Esophagus muscularis mucosa (tissue), 4 donors: Measurements from ENCODE around the gene GEN1. TPM values are rescaled to one million over a fixed set of nuclear protein-coding genes. Genes with fewer than 3 reads are reported as not detected.

ENCODE experiments used
- DNase-seq: peaks from one replicate; pipeline ENCODE4 v3.0.0-alpha.2; 2017; ENCODE audit errors: extremely low spot score
- H3K27ac ChIP-seq, 4 donors: fragments of 200-600 bp; sonication (generic); replicated peaks in 1 of 4; 1 replicate in 3 of 4; 2 replicates in 1 of 4; pipeline ENCODE4 v1.5.1; 2016 to 2019; ENCODE audit warnings: mild to moderate bottlenecking in 1 of 4
- H3K27me3 ChIP-seq, 4 donors: fragments of 200-600 bp; sonication (generic); one replicate each; pipeline versions ENCODE4 v1.5.1 to v1.6.0; 2016 to 2019
- H3K36me3 ChIP-seq, 4 donors: fragments of 200-600 bp; sonication (generic); one replicate each; pipeline ENCODE4 v1.5.1; 2016 to 2019
- H3K4me1 ChIP-seq, 4 donors: fragments of 200-600 bp; sonication (generic); one replicate each; pipeline ENCODE4 v1.5.1; 2016 to 2019
- H3K4me3 ChIP-seq, 4 donors: fragments of 200-600 bp; sonication (generic); 1 replicate in 2 of 4; 2 replicates in 2 of 4; pipeline ENCODE4 v1.5.1; 2016 to 2019; ENCODE audit warnings: mild to moderate bottlenecking in 4 of 4, moderate library complexity in 1 of 4
- H3K9me3 ChIP-seq, 4 donors: fragments of 200-600 bp; sonication (generic); 1 replicate in 3 of 4; 2 replicates in 1 of 4; pipeline ENCODE4 v1.5.1; 2016 to 2019
- CTCF ChIP-seq, 3 experiments: fragments of 200-600 bp in 2 of 3; fragments of 450-650 bp in 1 of 3; sonication (generic) in 2 of 3; IDR thresholded peaks; one replicate each; pipeline ENCODE4 v1.5.1; 2017 to 2019; ENCODE audit warnings: antibody characterized with exemption in 3 of 3, mild to moderate bottlenecking in 2 of 3, moderate library complexity in 1 of 3
- EP300 ChIP-seq: sonication (generic); formaldehyde crosslinking; IDR thresholded peaks from one replicate; pipeline ENCODE4 v1.6.1; 2017; ENCODE audit warnings: antibody characterized with exemption
- POLR2A ChIP-seq: fragments of 450-650 bp; IDR thresholded peaks from one replicate; pipeline ENCODE4 v1.6.1; 2017; ENCODE audit warnings: antibody characterized with exemption, moderate library complexity, mild to moderate bottlenecking, low read depth
- POLR2AphosphoS5 ChIP-seq, 2 donors: sonication (generic); formaldehyde crosslinking; IDR thresholded peaks; one replicate each; pipeline ENCODE4 v1.6.1; 2017; ENCODE audit warnings: antibody characterized with exemption in 2 of 2
- WGBS: methylation state at CpG from one replicate; pipeline ENCODE4 v1.1.5; 2018; 5-methylcytosine and 5-hydroxymethylcytosine counted together
- intact Hi-C: fragments of 100-400 bp; cut with DNase I; formaldehyde crosslinking; loops from one replicate; pipeline ENCODE4 v1.15.1; 2023
- total RNA-seq, 4 donors: library from RNA; depleted of rRNA; stranded (reverse); fragments of >200 nt; gene quantifications; one replicate each; pipeline versions ENCODE4 v1.1.0 to v1.2.1, GENCODE V29; 2016

The GEN1 gene
- total RNA-seq, 4 donors from 2014 or later, result 1.2 to 7.3 (median 3.2) TPM

- DNase-seq, result peak; percentile 75
These were observed 37.3 kb downstream of the GEN1 start for GRCh38 chr2:17791121-17791816.

GRCh38 chr2:17791817-17792130 is 37.8 kb downstream of the GEN1 start:
- peaks cover 0 to 4% (median 0%) of the 10 kb centered on the region in 4 donors for H3K27me3 ChIP-seq
- no peak for TF ChIP-seq CTCF (IDR thresholded peaks at IDR 0.05)
- no peak for TF ChIP-seq EP300
- no peak for TF ChIP-seq POLR2A
- TF ChIP-seq POLR2AphosphoS5 (IDR thresholded peaks at IDR 0.05), result no peak
- H3K4me1 ChIP-seq, result peaks cover 0 to 4% (median 0%) of the 10 kb centered on the region in 4 donors
- H3K36me3 ChIP-seq, result no peaks in the 10 kb centered on the region
- no peak overlapping the region for H3K4me3 ChIP-seq
- 67% methylated on average over 2 of the region's 2 CpGs for WGBS
- H3K9me3 ChIP-seq, result no peaks in the 10 kb centered on the region
- intact Hi-C loops, result no loop called here
- peak; percentile 47 for DNase-seq
- H3K27ac ChIP-seq, result no peak overlapping the region

More at GRCh38 chr2:17791121-17791816, 37.3 kb downstream of the GEN1 start:
- 30% methylated on average over 5 of the region's 5 CpGs for WGBS
- H3K27me3 ChIP-seq, result peaks cover 0 to 4% (median 0%) of the 10 kb centered on the region in 4 donors
- no peak overlapping the region for H3K4me3 ChIP-seq
- H3K4me1 ChIP-seq, result peaks cover 0 to 4% (median 0%) of the 10 kb centered on the region in 4 donors
- H3K27ac ChIP-seq, result no peak overlapping the region
- intact Hi-C loops, result no loop called here
- H3K36me3 ChIP-seq, result no peaks in the 10 kb centered on the region
- H3K9me3 ChIP-seq, result no peaks in the 10 kb centered on the region
- no peak for TF ChIP-seq POLR2AphosphoS5 (IDR thresholded peaks at IDR 0.05)
- TF ChIP-seq EP300, result no peak
- no peak for TF ChIP-seq CTCF (IDR thresholded peaks at IDR 0.05)

GRCh38 chr2:17792515-17792914 is 38.6 kb downstream of the GEN1 start:
- Histone ChIP-seq H3K27ac (no peak overlapping the region), H3K4me3 (no peak overlapping the region), H3K36me3 (no peaks in the 10 kb centered on the region), H3K9me3 (no peaks in the 10 kb centered on the region), H3K4me1 (peaks cover 0 to 4% (median 0%) of the 10 kb centered on the region in 4 donors), H3K27me3 (no peaks in the 10 kb centered on the region)
- no peak for DNase-seq
- intact Hi-C loops, result no loop called here
- no peak for TF ChIP-seq POLR2AphosphoS5 (IDR thresholded peaks at IDR 0.05)
- TF ChIP-seq POLR2A, result no peak
- no peak for TF ChIP-seq CTCF (IDR thresholded peaks at IDR 0.05)
- TF ChIP-seq EP300, result no peak
- 71% methylated on average over 1 of the region's 1 CpG for WGBS

GRCh38 chr2:17793296-17793695 is 39.4 kb downstream of the GEN1 start:
- Histone ChIP-seq H3K9me3 (no peaks in the 10 kb centered on the region), H3K27ac (no peak overlapping the region), H3K4me1 (peaks cover 0 to 4% (median 0%) of the 10 kb centered on the region in 4 donors), H3K36me3 (no peaks in the 10 kb centered on the region), H3K27me3 (no peaks in the 10 kb centered on the region), H3K4me3 (no peak overlapping the region)
- intact Hi-C loops, result no loop called here
- 62% methylated on average over 4 of the region's 4 CpGs for WGBS
- no peak for TF ChIP-seq POLR2AphosphoS5 (IDR thresholded peaks at IDR 0.05)
- no peak for TF ChIP-seq EP300
- no peak for TF ChIP-seq POLR2A
- no peak for DNase-seq

- DNase-seq, result no peak
- H3K4me3 ChIP-seq, result no peak overlapping the region
- no peaks in the 10 kb centered on the region for H3K27me3 ChIP-seq
- no peaks in the 10 kb centered on the region for H3K36me3 ChIP-seq
- intact Hi-C loops, result no loop called here
- peaks cover 0 to 4% (median 0%) of the 10 kb centered on the region in 4 donors for H3K4me1 ChIP-seq
- H3K27ac ChIP-seq, result no peak overlapping the region
- no peaks in the 10 kb centered on the region for H3K9me3 ChIP-seq
- TF ChIP-seq POLR2AphosphoS5 (IDR thresholded peaks at IDR 0.05), result no peak
- TF ChIP-seq CTCF (IDR thresholded peaks at IDR 0.05), result no peak
- no peak for TF ChIP-seq POLR2A
- TF ChIP-seq EP300, result no peak
- 77% methylated on average over 6 of the region's 6 CpGs for WGBS
These were observed 39.9 kb downstream of the GEN1 start for GRCh38 chr2:17793803-17794354.
